Naive thymus-derived CD4-positive, alpha-beta T cell (primary cell): Measurements from ENCODE around the gene TERC. TPM values are rescaled to one million over a fixed set of nuclear protein-coding genes. Genes with fewer than 3 reads are reported as not detected.

Source experiments
- ATAC-seq: fragments of 150-1000 bp; cut with Tn5 transposase; 2 replicates; pipeline ENCODE4 v1.10.0; 2021; ENCODE audit warnings: mild to moderate bottlenecking, moderate library complexity
- CTCF ChIA-PET: fragments of 350-600 bp; sonication (Branson Sonifier 250); formaldehyde crosslinking; loops from one replicate; lab custom pipeline; 2021; ENCODE audit warnings: antibody characterized with exemption; lab: Charles Lee
- POLR2A ChIA-PET: fragments of 350-600 bp; sonication (Branson Sonifier 250); formaldehyde crosslinking; loops from one replicate; lab custom pipeline; 2021; ENCODE audit warnings: antibody characterized with exemption, inconsistent platforms; lab: Charles Lee
- DNase-seq, 9 donors: peaks; one replicate each; pipeline versions ENCODE4 v3.0.0 to v3.0.0-alpha.2; 2020 to 2022; ENCODE audit warnings: mixed read lengths in 1 of 9
- H3K27ac ChIP-seq: one replicate; pipeline ENCODE4 v1.7.0; 2013; ENCODE audit warnings: mild to moderate bottlenecking, low read depth, low read length, moderate library complexity
- H3K27me3 ChIP-seq, 2 donors: one replicate each; pipeline ENCODE4 v1.7.0; 2013; ENCODE audit warnings: low read length in 2 of 2, mild to moderate bottlenecking in 2 of 2, moderate library complexity in 2 of 2; ENCODE audit not compliant: control insufficient read depth in 2 of 2, insufficient read depth in 2 of 2
- H3K36me3 ChIP-seq, 3 experiments: 1 replicate in 2 of 3; 2 replicates in 1 of 3; pipeline ENCODE4 v1.7.0; 2013; ENCODE audit warnings: low read length in 3 of 3, mild to moderate bottlenecking in 3 of 3, moderate library complexity in 1 of 3; ENCODE audit not compliant: insufficient read depth in 3 of 3, control insufficient read depth in 2 of 3
- H3K4me1 ChIP-seq, 2 donors: one replicate each; pipeline ENCODE4 v1.7.0; 2013; ENCODE audit warnings: low read length in 2 of 2, mild to moderate bottlenecking in 2 of 2, moderate library complexity in 1 of 2; ENCODE audit not compliant: control insufficient read depth in 2 of 2, insufficient read depth in 2 of 2
- H3K4me3 ChIP-seq: 2 replicates; pipeline ENCODE4 v1.7.0; 2013; ENCODE audit warnings: mild to moderate bottlenecking, low read length
- H3K9me3 ChIP-seq, 3 experiments: 1 replicate in 2 of 3; 2 replicates in 1 of 3; pipeline ENCODE4 v1.7.0; 2013; ENCODE audit warnings: low read length in 3 of 3; ENCODE audit not compliant: control insufficient read depth in 2 of 3
- H3K27ac Mint-ChIP-seq, 9 donors: one replicate each; pipeline ENCODE4 v1.8.0; 2020 to 2022; ENCODE audit warnings: mixed read lengths in 9 of 9, mild to moderate bottlenecking in 8 of 9, moderate library complexity in 5 of 9, inconsistent platforms in 2 of 9
- H3K27me3 Mint-ChIP-seq, 5 donors: one replicate each; pipeline ENCODE4 v1.8.0; 2021 to 2022; ENCODE audit warnings: mixed read lengths in 5 of 5, mild to moderate bottlenecking in 1 of 5
- H3K36me3 Mint-ChIP-seq, 5 donors: one replicate each; pipeline ENCODE4 v1.8.0; 2020 to 2022; ENCODE audit warnings: mixed read lengths in 5 of 5, mild to moderate bottlenecking in 3 of 5, inconsistent platforms in 1 of 5
- H3K4me1 Mint-ChIP-seq, 7 donors: one replicate each; pipeline ENCODE4 v1.8.0; 2020 to 2022; ENCODE audit warnings: mixed read lengths in 7 of 7, mild to moderate bottlenecking in 3 of 7, inconsistent platforms in 1 of 7
- H3K4me3 Mint-ChIP-seq, 10 donors: one replicate each; pipeline ENCODE4 v1.8.0; 2020 to 2022; ENCODE audit warnings: mild to moderate bottlenecking in 10 of 10, mixed read lengths in 10 of 10, moderate library complexity in 6 of 10, inconsistent platforms in 2 of 10
- H3K9me3 Mint-ChIP-seq, 11 donors: one replicate each; pipeline ENCODE4 v1.8.0; 2020 to 2022; ENCODE audit warnings: mixed read lengths in 11 of 11, mild to moderate bottlenecking in 4 of 11, inconsistent platforms in 1 of 11, moderate library complexity in 1 of 11
- intact Hi-C, 2 donors: fragments of 100-400 bp; cut with micrococcal nuclease; formaldehyde crosslinking; loops; one replicate each; pipeline ENCODE4 v1.15.1; 2023
- polyA plus RNA-seq, 2 donors: library from polyadenylated mRNA; unstranded; fragments of 300-500 nt; fragmentation: Illumina TruSeq; gene quantifications; one replicate each; pipeline ENCODE4 v1.2.3, GENCODE V29; 2021
- total RNA-seq, 6 experiments: library from RNA in 5 of 6; stranded (reverse) in 5 of 6; gene quantifications; 1 replicate in 5 of 6; 2 replicates in 1 of 6; pipeline ENCODE4 v1.2.3 and lab custom pipeline; 2021 to 2026

The TERC gene
- total and polyA plus RNA-seq, 7 experiments from 2014 or later = 1.1 to 19.4 (median 5.8) TPM; not detected in 1

DNA sequence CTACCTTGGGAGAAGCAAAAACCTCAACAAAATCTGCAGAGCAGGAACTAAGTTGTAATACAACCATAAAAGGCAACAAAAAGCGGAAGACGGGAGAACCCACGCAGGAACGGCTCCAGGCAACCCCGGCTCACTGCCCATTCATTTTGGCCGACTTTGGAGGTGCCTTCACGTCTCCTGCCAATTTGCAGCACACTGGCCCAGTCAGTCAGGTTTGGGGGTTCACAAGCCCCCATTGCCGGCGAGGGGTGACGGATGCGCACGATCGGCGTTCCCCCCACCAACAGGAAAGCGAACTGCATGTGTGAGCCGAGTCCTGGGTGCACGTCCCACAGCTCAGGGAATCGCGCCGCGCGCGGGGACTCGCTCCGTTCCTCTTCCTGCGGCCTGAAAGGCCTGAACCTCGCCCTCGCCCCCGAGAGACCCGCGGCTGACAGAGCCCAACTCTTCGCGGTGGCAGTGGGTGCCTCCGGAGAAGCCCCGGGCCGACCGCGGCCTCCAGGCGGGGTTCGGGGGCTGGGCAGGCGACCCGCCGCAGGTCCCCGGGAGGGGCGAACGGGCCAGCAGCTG is 463 bp downstream of the TERC start:
- no peaks in the 10 kb centered on the region for H3K27me3 ChIP-seq
- ChIA-PET POLR2A (interaction anchor here (0.7 to 4.2 kb wide), 15 partner anchors 9 to 1047 kb away, joined by 3 to 89 read pairs (median 4); partner anchors contain the start of genes LRRC34, LRRIQ4, MYNN and PHC3), CTCF (interaction anchor here (0.5 to 3.3 kb wide), 3 partner anchors 9 to 1387 kb away, joined by 3 to 15 read pairs (median 3); partner anchors contain the start of gene MYNN)
- Mint-ChIP-seq H3K27ac (peak overlapping the region; percentile 96 to 100 (median 99)), H3K4me1 (peaks cover 7 to 39% (median 33%) of the 10 kb centered on the region in 7 donors), H3K4me3 (peak overlapping the region; percentile 89 to 99 (median 98)), H3K9me3 (peaks cover 0 to 5% (median 3%) of the 10 kb centered on the region in 11 donors), H3K27me3 (no peaks in the 10 kb centered on the region), H3K36me3 (peaks cover 0 to 5% (median 0%) of the 10 kb centered on the region in 5 donors)
- peak in 8 of 9 donors; percentile 58 to 79 (median 73) for DNase-seq
- intact Hi-C loops = loop anchor here (1.0 to 5.0 kb wide), 13 partner anchors 49 to 1694 kb away; partner anchors contain the start of genes EIF5A2 (in 1 of the 2), PHC3 (in 1 of the 2), SEC62 (in 1 of the 2) and SKIL (in 1 of the 2)
- peak overlapping the region; percentile 98 for H3K27ac ChIP-seq
- H3K9me3 ChIP-seq = no peaks in the 10 kb centered on the region
- peak; percentile 46 for ATAC-seq
- peaks cover 0 to 7% (median 0%) of the 10 kb centered on the region in 3 experiments for H3K36me3 ChIP-seq
- peak overlapping the region; percentile 88 for H3K4me3 ChIP-seq
- peaks cover 13 to 21% of the 10 kb centered on the region in 2 donors for H3K4me1 ChIP-seq

GRCh38 chr3:169760479-169760878 is 4.4 kb downstream of the TERC start:
- H3K9me3 ChIP-seq = no peaks in the 10 kb centered on the region
- no peak overlapping the region for H3K4me3 ChIP-seq
- H3K27me3 Mint-ChIP-seq = peaks cover 0 to 5% (median 0%) of the 10 kb centered on the region in 5 donors
- no peaks in the 10 kb centered on the region for H3K27me3 ChIP-seq
- ATAC-seq (no peak), DNase-seq (no peak)
- intact Hi-C loops = loop anchor here (5.0 kb wide), 5 partner anchors 347 to 1107 kb away; no protein-coding TSS in a partner anchor
- CTCF ChIA-PET = interaction anchor here (0.6 to 1.2 kb wide), 4 partner anchors 23 to 597 kb away, joined by 3 read pairs; partner anchors contain the start of gene SKIL
- POLR2A ChIA-PET = no interaction called here
- H3K27ac Mint-ChIP-seq = no peak overlapping the region
- peaks cover 0 to 3% (median 0%) of the 10 kb centered on the region in 11 donors for H3K9me3 Mint-ChIP-seq
- H3K27ac ChIP-seq = no peak overlapping the region
- peaks cover 0 to 6% (median 0%) of the 10 kb centered on the region in 3 experiments for H3K36me3 ChIP-seq
- H3K36me3 Mint-ChIP-seq = peaks cover 0 to 5% (median 0%) of the 10 kb centered on the region in 5 donors
- no peak overlapping the region for H3K4me3 Mint-ChIP-seq
- peaks cover 14 to 51% (median 39%) of the 10 kb centered on the region in 7 donors for H3K4me1 Mint-ChIP-seq
- peaks cover 25 to 26% of the 10 kb centered on the region in 2 donors for H3K4me1 ChIP-seq

DNA sequence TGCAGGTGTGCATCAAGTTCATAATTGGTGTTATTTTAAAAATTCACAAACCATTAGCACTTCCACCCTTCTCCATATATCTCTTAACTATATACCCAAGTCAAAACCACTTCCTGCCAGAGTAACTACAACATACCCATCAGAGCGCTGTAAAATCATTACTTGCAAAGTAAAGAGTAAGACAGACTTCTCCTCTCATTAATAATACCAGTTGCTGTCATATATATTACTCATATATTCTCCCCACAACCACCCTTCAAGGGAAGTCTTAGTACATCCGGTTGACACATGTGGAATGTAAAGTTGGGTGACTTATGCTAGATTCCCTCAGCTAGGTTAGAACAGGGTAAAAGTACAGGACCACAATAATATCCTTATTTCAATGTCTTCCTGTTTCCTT is 5.6 kb downstream of the TERC start:
- Mint-ChIP-seq H3K9me3 (peaks cover 0 to 3% (median 0%) of the 10 kb centered on the region in 11 donors), H3K27me3 (peaks cover 0 to 10% (median 0%) of the 10 kb centered on the region in 5 donors), H3K36me3 (peaks cover 0 to 2% (median 0%) of the 10 kb centered on the region in 5 donors), H3K27ac (peak overlapping the region; percentile 16 to 78 (median 27)), H3K4me1 (peaks cover 14 to 44% (median 30%) of the 10 kb centered on the region in 7 donors), H3K4me3 (peak overlapping the region in 8 of 10 donors; percentile 3 to 69 (median 35))
- POLR2A ChIA-PET = interaction anchor here (1.0 to 1.2 kb wide), 2 partner anchors 10 to 105 kb away, joined by 3 read pairs; partner anchors contain the start of gene ACTRT3
- intact Hi-C loops = no loop called here
- CTCF ChIA-PET = no interaction called here
- Histone ChIP-seq H3K27me3 (no peaks in the 10 kb centered on the region), H3K36me3 (peaks cover 0 to 1% (median 0%) of the 10 kb centered on the region in 3 experiments), H3K4me3 (no peak overlapping the region), H3K27ac (no peak overlapping the region), H3K9me3 (no peaks in the 10 kb centered on the region), H3K4me1 (peaks cover 23 to 25% of the 10 kb centered on the region in 2 donors)
- DNase-seq = peak in 3 of 9 donors; percentile 25 to 37 (median 32)
- ATAC-seq = peak; percentile 49

GRCh38 chr3:169758359-169758994 is 6.4 kb downstream of the TERC start:
- ATAC-seq = no peak
- intact Hi-C loops = no loop called here
- ChIA-PET CTCF (no interaction called here), POLR2A (interaction anchor here (1.2 kb wide), 1 partner anchor 11 kb away, joined by 3 read pairs; the partner anchor contains the start of gene ACTRT3)
- Histone ChIP-seq H3K4me3 (no peak overlapping the region), H3K27ac (no peak overlapping the region), H3K4me1 (peaks cover 15 to 18% of the 10 kb centered on the region in 2 donors), H3K27me3 (no peaks in the 10 kb centered on the region), H3K9me3 (no peaks in the 10 kb centered on the region), H3K36me3 (no peaks in the 10 kb centered on the region)
- DNase-seq = no peak
- no peak overlapping the region for H3K4me3 Mint-ChIP-seq
- H3K27ac Mint-ChIP-seq = peak overlapping the region in 2 of 9 donors; percentile 17 to 78
- peaks cover 0 to 2% (median 0%) of the 10 kb centered on the region in 5 donors for H3K36me3 Mint-ChIP-seq
- peaks cover 0 to 12% (median 0%) of the 10 kb centered on the region in 5 donors for H3K27me3 Mint-ChIP-seq
- H3K4me1 Mint-ChIP-seq = peaks cover 11 to 37% (median 22%) of the 10 kb centered on the region in 7 donors
- H3K9me3 Mint-ChIP-seq = peaks cover 0 to 3% (median 0%) of the 10 kb centered on the region in 11 donors

DNA sequence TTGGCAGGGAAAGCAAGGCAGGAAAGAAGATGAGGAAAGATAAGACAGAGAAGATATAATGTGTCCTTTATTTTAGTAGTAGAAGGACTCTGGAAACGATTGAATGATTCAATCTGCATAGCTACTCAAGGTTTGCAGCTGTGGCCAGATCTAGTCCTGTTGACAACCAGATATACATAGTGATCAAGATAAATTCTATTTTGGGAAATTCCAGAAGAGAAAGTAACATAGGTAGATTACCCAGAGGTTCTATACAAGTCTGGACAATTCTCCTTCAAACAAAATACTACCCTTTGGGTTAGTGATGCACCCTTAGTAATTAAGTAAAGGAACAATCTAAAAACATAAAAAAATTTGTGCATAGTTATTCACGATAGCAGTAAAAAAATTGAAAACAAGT is 9.4 kb downstream of the TERC start:
- no peak for ATAC-seq
- Histone ChIP-seq H3K27ac (no peak overlapping the region), H3K4me3 (no peak overlapping the region), H3K27me3 (no peaks in the 10 kb centered on the region), H3K36me3 (no peaks in the 10 kb centered on the region), H3K4me1 (peaks cover 13 to 15% of the 10 kb centered on the region in 2 donors), H3K9me3 (no peaks in the 10 kb centered on the region)
- ChIA-PET POLR2A (interaction anchor here (0.6 kb wide), 1 partner anchor 297 kb away, joined by 3 read pairs; no protein-coding TSS in a partner anchor), CTCF (no interaction called here)
- no peak overlapping the region for H3K4me3 Mint-ChIP-seq
- H3K27ac Mint-ChIP-seq = no peak overlapping the region
- peaks cover 0 to 3% (median 0%) of the 10 kb centered on the region in 11 donors for H3K9me3 Mint-ChIP-seq
- H3K4me1 Mint-ChIP-seq = peaks cover 7 to 29% (median 15%) of the 10 kb centered on the region in 7 donors
- no peak for DNase-seq
- intact Hi-C loops = no loop called here
- peaks cover 0 to 19% (median 8%) of the 10 kb centered on the region in 5 donors for H3K27me3 Mint-ChIP-seq
- no peaks in the 10 kb centered on the region for H3K36me3 Mint-ChIP-seq

DNA sequence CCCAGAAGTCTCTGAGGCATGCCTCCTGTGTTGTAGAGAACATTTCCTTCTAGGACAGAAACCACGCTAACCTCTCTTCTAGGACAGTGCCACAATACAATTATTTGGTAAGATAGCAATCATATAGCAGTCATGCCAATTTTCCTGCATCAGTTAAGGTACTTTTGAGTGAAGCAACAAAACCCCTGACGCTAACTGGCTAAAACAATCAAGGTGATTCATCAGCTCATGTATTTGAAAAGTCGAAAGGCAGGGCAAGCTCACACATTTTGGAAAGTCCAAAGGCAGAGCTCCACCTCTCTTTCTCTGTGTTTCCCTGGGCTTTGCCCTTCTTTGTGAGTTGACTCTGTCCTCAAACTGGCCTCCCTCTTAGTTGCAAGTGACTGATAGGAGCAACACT is 10.1 kb downstream of the TERC start:
- no peaks in the 10 kb centered on the region for H3K36me3 ChIP-seq
- intact Hi-C loops = no loop called here
- CTCF ChIA-PET = interaction anchor here (0.9 kb wide), 1 partner anchor 58 kb away, joined by 3 read pairs; the partner anchor contains the start of genes LRRC34 and LRRIQ4
- no peaks in the 10 kb centered on the region for H3K27me3 ChIP-seq
- Mint-ChIP-seq H3K36me3 (no peaks in the 10 kb centered on the region), H3K27ac (no peak overlapping the region), H3K9me3 (peaks cover 0 to 3% (median 0%) of the 10 kb centered on the region in 11 donors), H3K4me3 (no peak overlapping the region), H3K4me1 (peaks cover 7 to 27% (median 14%) of the 10 kb centered on the region in 7 donors), H3K27me3 (peaks cover 0 to 23% (median 10%) of the 10 kb centered on the region in 5 donors)
- H3K4me1 ChIP-seq = peaks cover 10 to 14% of the 10 kb centered on the region in 2 donors
- POLR2A ChIA-PET = interaction anchor here (1.0 to 1.5 kb wide), 2 partner anchors 10 to 18 kb away, joined by 3 to 4 read pairs; no protein-coding TSS in a partner anchor
- no peak overlapping the region for H3K27ac ChIP-seq
- no peaks in the 10 kb centered on the region for H3K9me3 ChIP-seq
- no peak for DNase-seq
- no peak overlapping the region for H3K4me3 ChIP-seq
- ATAC-seq = no peak
